ENCODE measurements around the gene ATP6V0D1.
"Not testable (repeated sequence)": the region's sequence is repeated elsewhere in the genome, so short reads cannot be mapped to it uniquely, and the experiment has no call there.

The ATP6V0D1 gene

DNA sequence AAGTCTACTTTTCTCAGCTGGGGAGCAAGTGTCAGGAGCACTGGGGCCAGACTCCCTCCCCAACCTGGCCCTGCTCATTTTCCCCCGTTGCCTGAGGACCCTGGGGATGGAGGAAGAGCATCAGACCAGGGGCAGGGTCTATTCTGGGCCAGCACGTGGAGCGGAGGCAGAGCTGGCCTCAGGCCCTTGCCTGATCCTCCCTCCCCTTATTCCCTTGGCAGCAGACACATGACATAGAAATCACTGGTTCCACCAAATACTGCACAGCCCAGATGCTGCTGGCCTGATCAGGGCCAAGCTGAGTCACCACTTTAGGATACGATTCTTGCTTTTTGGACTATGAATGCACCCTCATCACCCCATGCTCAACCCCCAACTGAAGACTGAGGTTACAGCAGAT lies 18.1 kb upstream of the ATP6V0D1 start:
- no peak for DNase-seq

GRCh38 chr16:67490335-67491096 lies 9.6 kb upstream of the ATP6V0D1 start:
- no peak for DNase-seq

- no peak for DNase-seq
Observed at GRCh38 chr16:67489401-67490083, 8.6 kb upstream of the ATP6V0D1 start.

DNA sequence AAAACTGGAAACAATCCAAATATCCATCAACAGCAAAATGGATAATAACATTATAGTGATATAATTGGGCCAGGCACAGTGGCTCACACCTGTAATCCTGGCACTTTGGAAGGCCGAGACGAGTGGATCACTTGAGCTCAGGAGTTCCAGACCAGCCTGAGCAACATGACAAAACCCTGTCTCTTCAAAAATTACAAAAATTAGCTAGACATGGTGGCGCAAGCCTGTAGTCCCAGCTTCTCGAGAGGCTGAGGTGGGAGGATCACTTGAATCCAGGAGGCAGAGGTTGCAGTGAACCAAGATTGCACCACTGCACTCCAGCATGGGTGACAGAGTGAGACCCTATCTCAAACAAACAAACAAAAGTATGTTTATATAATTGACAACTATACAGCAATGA lies 6.6 kb upstream of the ATP6V0D1 start:
- not testable (repeated sequence) for DNase-seq

GRCh38 chr16:67486805-67487204 lies 5.8 kb upstream of the ATP6V0D1 start:
- DNase-seq = no peak

DNA sequence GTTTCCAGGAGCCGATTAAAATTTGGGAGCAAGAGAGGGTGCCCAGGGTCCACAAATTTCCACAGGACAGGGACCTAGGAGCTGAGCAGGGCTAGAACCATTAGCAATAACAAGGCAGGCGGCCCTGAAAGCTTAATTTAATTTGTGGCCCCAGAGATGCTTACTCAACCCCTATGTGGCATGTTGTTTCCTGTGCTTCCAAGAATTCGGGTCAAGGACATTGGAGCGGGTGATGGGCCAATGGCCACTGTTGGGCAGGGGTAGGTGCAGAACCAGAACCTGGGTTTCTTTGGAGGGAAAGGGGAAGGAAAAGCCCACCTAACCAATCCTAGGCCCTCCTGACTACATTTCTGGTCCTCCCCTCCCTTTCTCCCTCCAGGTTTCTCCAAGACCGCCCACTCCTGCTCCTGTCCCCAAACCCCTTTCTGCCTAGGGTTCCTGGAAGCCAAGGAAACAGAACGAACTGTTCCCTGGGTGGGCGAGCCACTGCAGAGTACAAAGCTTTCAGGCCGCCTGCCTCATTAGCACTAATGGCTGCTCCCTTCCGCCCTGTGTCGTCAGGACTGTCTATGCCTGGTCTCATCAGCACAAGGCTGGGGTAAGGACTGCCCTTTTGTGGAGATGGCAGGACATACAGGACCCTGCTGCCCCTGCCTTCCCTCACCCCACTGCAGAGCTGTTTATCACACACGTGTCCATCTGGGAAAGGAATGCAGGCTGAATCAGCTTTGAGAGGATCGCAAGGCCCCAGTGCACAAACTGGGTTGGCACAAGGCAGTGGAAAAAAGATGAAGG lies 3.0 kb upstream of the ATP6V0D1 start:
- no peak for DNase-seq

- DNase-seq = no peak
Observed at GRCh38 chr16:67483150-67483549, 2.2 kb upstream of the ATP6V0D1 start, which contains the start of gene AGRP. Gene AGRP, minus strand, starts transcription at chr16:67483547. Its CDS starts 149 bp downstream, at chr16:67483398.

GRCh38 chr16:67482233-67482924 lies 1.4 kb upstream of the ATP6V0D1 start:
- DNase-seq = peak in 1 of 2 donors; percentile 3

GRCh38 chr16:67481561-67482232 lies 740 bp upstream of the ATP6V0D1 start:
- peak; percentile 43 to 47 for DNase-seq

DNA sequence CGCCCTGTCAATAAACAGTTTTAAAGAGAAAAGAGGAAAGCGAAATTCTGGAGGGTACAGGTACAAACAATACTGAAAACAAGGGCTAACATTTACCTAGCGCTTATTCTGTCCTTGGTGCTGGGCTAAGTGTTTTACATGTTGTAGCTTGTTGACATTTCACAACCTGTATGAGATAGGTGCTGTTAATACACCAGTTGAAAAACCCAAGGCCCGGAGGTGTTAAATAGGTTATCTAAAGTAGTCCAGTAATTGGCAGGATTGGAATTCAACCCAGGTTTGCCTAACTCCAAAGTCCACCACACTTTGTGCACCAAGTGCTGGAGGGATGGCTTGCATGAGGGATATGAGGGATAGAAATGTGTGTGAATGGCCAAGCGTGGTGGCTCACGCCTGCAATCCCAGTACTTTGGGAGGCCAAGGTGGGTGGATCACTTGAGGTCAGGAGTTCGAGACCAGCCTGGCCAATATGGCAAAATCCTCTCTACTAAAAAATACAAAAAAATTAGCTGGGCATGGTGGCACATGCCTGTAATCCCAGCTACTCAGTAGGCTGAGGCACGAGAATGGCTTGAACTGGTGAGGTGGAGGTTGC lies 2.9 kb downstream of the ATP6V0D1 start:
- DNase-seq = no peak

GRCh38 chr16:67474551-67475455 lies 6.2 kb downstream of the ATP6V0D1 start:
- no peak for DNase-seq

DNA sequence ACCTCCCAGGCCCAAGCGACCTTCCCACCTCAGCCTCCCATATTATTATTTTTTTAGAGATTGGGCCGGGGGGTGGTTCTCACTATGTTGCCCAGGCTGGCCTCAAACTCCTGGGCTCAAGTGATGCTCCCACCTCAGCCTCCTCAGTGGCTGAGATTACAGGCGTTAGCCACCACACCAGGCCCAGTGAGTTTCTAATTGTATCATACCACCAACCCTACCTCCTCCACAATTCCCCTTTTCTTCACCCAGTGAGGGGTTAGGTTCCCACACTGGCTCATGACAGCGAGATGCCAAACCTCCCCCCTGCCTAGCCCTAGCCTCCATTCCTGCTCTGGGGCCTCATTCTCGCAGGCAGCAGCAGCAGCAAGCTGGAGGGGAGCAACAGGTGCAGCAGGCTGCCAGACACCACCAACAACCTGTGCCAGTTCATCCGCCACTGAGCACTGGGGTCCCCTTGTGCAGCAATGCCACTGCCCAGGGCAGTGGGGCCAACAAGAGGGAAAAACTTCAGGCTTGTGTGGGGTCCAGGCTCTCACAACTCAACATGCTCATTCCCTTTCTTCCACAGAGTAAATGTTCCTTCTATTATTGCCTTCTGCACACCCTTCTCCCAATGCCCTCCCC lies 9.1 kb downstream of the ATP6V0D1 start:
- DNase-seq = no peak

DNA sequence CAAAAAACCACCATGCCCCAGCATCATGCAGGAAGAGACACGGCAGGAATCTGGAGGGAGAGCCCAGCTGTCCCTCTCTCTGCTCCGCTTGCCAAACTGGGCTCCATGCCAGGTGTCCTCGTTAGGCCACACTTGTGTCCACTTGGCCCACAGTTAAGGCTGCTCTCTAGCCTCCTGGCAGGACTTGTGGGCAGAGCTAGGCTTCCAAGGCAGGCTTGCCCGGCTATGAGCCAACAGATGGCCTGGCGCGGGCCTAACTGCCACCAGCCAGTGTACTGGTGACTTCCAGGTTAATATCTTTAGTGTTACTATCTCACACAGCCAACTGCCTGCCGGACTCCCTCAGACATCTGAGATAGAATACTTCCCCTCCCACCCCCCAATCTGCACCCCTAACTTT lies 10.6 kb downstream of the ATP6V0D1 start:
- DNase-seq = no peak

DNA sequence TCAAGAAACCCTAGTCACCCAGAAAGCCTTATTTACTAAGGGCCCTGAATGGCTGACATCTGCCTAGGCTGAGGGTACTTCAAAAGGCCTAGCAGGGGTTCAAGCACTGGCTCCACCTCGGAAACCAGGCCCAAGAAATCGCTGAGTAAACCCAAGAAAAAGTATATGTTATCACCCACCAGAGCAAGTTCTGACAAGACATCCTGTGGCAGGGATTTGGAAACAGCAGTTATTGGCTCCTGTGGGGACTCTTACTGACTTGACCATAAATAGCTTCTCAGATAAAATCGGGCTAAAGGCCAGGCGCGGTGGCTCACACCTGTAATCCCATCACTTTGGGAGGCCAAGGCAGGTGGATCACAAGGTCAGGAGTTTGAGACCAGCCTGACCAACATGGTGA lies 12.2 kb downstream of the ATP6V0D1 start:
- DNase-seq = no peak

- no peak for DNase-seq
Observed at GRCh38 chr16:67466581-67466980, 14.4 kb downstream of the ATP6V0D1 start.

DNA sequence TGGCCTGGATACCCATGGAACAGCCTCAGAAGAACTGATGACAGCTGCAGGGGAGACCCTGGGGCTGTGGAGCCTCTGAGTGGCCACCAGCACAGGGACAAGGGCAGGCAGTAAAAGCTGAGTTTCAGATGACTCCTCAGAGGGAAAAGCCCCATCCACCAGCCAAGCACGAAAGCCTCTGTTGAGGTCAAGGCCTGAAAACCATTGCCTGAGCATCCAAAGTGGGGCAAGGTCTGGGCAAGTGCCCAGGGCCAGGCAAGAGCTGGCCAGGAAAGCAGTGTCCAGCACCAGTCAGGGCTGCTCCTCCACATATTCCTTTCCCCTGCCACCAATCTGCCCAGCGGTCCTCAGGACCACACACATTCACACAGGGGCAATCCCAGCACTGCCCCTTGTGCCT lies 16.4 kb downstream of the ATP6V0D1 start:
- no peak for DNase-seq

- no peak for DNase-seq
Observed at GRCh38 chr16:67463691-67464090, 17.3 kb downstream of the ATP6V0D1 start.

DNA sequence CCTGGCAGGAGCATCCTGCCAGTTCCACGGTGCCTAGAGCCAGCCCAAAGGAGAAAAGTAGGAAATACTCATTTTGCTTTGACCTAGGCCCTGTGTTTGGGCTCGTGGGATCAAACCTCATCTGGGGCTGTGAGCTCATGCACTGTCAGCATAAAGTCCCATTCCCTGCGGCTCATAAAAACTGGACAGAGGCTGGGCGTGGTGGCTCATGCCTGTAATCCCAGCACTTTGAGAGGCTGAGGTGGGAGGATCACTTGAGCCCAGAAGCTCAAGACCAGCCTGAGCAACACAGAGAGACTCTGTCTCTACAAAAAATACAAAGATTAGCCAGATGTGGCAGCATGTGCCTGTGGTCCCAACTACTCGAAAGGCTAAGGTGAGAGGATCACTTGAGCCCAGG lies 17.9 kb downstream of the ATP6V0D1 start:
- DNase-seq = no peak

DNA sequence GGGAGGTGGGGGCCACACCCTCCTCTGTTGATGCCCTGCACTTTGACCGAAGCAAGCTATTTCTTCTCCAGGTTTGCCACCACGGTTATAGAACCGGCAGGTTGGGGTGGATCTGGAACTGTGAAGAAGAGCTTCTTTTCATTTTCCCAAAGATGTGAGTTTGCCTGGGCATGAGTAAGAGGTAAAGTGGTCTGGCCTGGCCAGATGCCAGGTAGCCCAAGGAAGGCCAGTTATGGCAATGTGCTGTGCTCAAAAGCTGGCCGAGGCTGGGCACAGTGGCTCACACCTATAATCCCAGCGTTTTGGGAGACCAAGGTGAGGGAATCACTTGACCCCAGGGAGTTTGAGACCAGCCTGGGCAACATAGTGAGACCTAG lies 18.7 kb downstream of the ATP6V0D1 start:
- DNase-seq = no peak

DNA sequence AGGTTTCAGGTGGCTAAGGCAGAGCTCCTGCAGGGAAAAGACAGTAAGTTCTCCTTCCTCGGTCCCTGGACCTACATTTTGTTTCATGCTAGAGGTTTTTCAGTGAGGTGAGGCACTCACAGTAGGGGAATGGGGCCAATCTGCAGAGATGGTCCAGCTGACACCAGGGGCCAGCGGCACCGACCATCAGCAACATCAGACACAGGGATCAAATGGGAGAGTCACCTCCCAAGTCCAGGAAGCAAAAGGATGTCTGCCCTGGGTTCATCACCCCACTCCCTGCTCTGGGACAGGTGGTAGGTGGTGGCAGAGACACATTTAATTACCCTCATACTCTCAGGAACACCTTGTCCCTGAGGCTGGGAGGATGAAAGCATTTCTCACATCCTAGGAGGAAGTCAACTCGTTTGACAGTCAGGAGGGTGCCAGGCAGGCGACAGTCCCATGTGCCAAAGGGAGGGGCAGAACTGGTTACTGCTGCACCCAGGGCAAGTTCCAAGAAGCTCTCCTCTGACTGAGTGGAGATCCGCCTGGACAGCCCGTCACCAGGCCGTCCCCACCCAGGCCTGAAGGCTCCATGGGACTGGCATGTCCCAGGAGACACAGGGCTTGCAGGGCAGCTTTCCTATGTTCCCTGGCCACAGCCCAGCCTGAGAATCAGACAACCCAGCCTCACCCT lies 19.2 kb downstream of the ATP6V0D1 start:
- no peak for DNase-seq
